22Rv1 (cell line): Measurements from ENCODE around the gene HCAR2.

Experiments used
- ZFX ChIP-seq: fragments of 450-650 bp; IDR thresholded peaks from 2 replicates; pipeline ENCODE4 v1.6.1; 2017; ENCODE audit warnings: antibody characterized with exemption, borderline replicate concordance
- TF ChIP-seq, protein P1 (sequence below): fragments of 450-650 bp; IDR thresholded peaks from 2 replicates; pipeline ENCODE4 v1.5.1; 2017; ENCODE audit warnings: mild to moderate bottlenecking

GRCh38 chr12:122725452-122726079, 22.4 kb upstream of the HCAR2 start:
- TF ChIP-seq, protein P1, sequence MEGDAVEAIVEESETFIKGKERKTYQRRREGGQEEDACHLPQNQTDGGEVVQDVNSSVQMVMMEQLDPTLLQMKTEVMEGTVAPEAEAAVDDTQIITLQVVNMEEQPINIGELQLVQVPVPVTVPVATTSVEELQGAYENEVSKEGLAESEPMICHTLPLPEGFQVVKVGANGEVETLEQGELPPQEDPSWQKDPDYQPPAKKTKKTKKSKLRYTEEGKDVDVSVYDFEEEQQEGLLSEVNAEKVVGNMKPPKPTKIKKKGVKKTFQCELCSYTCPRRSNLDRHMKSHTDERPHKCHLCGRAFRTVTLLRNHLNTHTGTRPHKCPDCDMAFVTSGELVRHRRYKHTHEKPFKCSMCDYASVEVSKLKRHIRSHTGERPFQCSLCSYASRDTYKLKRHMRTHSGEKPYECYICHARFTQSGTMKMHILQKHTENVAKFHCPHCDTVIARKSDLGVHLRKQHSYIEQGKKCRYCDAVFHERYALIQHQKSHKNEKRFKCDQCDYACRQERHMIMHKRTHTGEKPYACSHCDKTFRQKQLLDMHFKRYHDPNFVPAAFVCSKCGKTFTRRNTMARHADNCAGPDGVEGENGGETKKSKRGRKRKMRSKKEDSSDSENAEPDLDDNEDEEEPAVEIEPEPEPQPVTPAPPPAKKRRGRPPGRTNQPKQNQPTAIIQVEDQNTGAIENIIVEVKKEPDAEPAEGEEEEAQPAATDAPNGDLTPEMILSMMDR, result no peak
- TF ChIP-seq ZFX, result no peak
